Breast epithelium (tissue), 4 donors: Measurements from ENCODE around the gene MAD1L1. TPM values are rescaled to one million over a fixed set of nuclear protein-coding genes. Genes with fewer than 3 reads are reported as not detected.

Source experiments
- DNase-seq, 2 donors: peaks; one replicate each; pipeline ENCODE4 v3.0.0-alpha.2; 2019; ENCODE audit warnings: low spot score in 2 of 2
- H3K27ac ChIP-seq, 2 donors: fragments of 200-600 bp; sonication (generic) in 1 of 2; one replicate each; pipeline ENCODE4 v1.5.1; 2016 to 2019; ENCODE audit warnings: mild to moderate bottlenecking in 1 of 2
- H3K27me3 ChIP-seq, 2 donors: fragments of 200-600 bp; sonication (generic) in 1 of 2; one replicate each; pipeline versions ENCODE4 v1.5.1 to v1.6.0; 2017 to 2019; ENCODE audit warnings: control low read depth in 1 of 2, mild to moderate bottlenecking in 1 of 2
- H3K36me3 ChIP-seq: fragments of 200-600 bp; one replicate; pipeline ENCODE4 v1.5.1; 2019
- H3K4me1 ChIP-seq, 2 donors: fragments of 200-600 bp; sonication (generic); one replicate each; pipeline ENCODE4 v1.5.1; 2016 to 2019; ENCODE audit warnings: control low read depth in 1 of 2
- H3K4me3 ChIP-seq, 3 donors: fragments of 200-600 bp; sonication (generic); 1 replicate in 2 of 3; 2 replicates in 1 of 3; pipeline ENCODE4 v1.5.1; 2016 to 2019; ENCODE audit warnings: mild to moderate bottlenecking in 3 of 3, moderate library complexity in 2 of 3
- H3K9me3 ChIP-seq, 2 donors: fragments of 200-600 bp; sonication (generic) in 1 of 2; one replicate each; pipeline ENCODE4 v1.5.1; 2016 to 2019; ENCODE audit warnings: control low read depth in 1 of 2
- POLR2A ChIP-seq: fragments of 450-650 bp; IDR thresholded peaks from one replicate; pipeline ENCODE4 v1.6.1; 2016; ENCODE audit warnings: antibody characterized with exemption, mild to moderate bottlenecking, moderate library complexity
- POLR2AphosphoS5 ChIP-seq, 3 donors: sonication (generic); formaldehyde crosslinking; IDR thresholded peaks; one replicate each; pipeline ENCODE4 v1.6.1; 2017; ENCODE audit warnings: antibody characterized with exemption in 3 of 3
- intact Hi-C: fragments of 100-400 bp; cut with DNase I; formaldehyde crosslinking; loops from one replicate; pipeline ENCODE4 v1.15.1; 2023; ENCODE audit warnings: low total_unique reads
- total RNA-seq, 3 donors: library from RNA; depleted of rRNA; stranded (reverse); fragments of >200 nt; gene quantifications; one replicate each; pipeline ENCODE4 v1.1.0, GENCODE V29; 2016
- TF ChIP-seq, protein P1 (sequence below), 3 donors: fragments of 450-650 bp; IDR thresholded peaks; one replicate each; pipeline ENCODE4 v1.5.1; 2016 to 2017; ENCODE audit warnings: antibody characterized with exemption in 3 of 3, mild to moderate bottlenecking in 3 of 3, moderate library complexity in 3 of 3

Gene MAD1L1
- total RNA-seq, 3 donors from 2014 or later = 27.7 to 33.9 (median 28.8) TPM

DNA sequence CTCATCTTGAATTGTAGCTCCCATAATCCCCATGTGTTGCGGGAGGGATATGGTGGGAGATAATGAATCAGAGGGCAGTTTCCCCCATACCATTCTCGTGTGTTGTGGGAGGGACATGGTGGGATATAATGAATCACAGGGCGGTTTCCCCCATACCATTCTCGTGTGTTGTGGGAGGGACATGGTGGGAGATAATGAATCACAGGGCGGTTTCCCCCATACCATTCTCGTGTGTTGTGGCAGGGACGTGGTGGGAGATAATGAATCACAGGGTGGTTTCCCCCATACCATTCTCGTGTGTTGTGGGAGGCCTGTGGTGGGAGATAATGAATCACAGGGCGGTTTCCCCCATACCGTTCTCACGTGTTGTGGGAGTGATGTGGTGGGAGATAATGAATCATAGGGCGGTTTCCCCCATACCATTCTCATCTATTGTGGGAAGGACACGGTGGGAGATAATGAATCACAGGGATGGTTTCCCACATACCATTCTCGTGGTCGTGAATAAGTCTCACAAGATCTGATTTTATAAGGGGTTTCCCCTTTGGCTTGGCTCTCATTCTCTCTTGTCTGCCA is 271.0 kb downstream of the MAD1L1 start:
- Histone ChIP-seq H3K36me3 (no peaks in the 10 kb centered on the region), H3K27me3 (no peaks in the 10 kb centered on the region), H3K27ac (no peak overlapping the region), H3K9me3 (no peaks in the 10 kb centered on the region), H3K4me1 (no peaks in the 10 kb centered on the region), H3K4me3 (no peak overlapping the region)
- intact Hi-C loops = no loop called here
- DNase-seq = no peak
- TF ChIP-seq POLR2A (no peak), POLR2AphosphoS5 (IDR thresholded peaks at IDR 0.05) (no peak)
- TF ChIP-seq, protein P1, sequence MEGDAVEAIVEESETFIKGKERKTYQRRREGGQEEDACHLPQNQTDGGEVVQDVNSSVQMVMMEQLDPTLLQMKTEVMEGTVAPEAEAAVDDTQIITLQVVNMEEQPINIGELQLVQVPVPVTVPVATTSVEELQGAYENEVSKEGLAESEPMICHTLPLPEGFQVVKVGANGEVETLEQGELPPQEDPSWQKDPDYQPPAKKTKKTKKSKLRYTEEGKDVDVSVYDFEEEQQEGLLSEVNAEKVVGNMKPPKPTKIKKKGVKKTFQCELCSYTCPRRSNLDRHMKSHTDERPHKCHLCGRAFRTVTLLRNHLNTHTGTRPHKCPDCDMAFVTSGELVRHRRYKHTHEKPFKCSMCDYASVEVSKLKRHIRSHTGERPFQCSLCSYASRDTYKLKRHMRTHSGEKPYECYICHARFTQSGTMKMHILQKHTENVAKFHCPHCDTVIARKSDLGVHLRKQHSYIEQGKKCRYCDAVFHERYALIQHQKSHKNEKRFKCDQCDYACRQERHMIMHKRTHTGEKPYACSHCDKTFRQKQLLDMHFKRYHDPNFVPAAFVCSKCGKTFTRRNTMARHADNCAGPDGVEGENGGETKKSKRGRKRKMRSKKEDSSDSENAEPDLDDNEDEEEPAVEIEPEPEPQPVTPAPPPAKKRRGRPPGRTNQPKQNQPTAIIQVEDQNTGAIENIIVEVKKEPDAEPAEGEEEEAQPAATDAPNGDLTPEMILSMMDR (IDR thresholded peaks at IDR 0.05) = no peak

DNA sequence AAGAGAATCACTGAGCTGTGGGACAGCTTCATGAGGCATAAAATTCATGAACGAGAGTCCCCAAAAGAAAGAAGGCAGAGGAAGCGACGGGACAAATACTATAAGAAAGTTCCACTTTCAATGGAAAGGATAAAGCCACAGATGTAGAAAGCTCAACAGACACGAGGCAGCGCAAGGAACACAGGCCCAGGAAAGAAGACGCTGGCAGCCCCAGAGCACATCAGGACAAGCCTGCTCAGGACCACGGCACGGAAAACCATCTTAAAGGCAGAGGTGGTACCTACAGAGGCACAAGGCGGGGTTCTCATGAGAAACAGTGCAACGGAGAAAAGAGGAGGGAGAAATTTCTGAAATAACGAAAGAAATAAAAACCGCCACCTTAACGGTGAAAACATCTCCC is 273.4 kb downstream of the MAD1L1 start:
- no peaks in the 10 kb centered on the region for H3K4me1 ChIP-seq
- no peaks in the 10 kb centered on the region for H3K36me3 ChIP-seq
- TF ChIP-seq POLR2A = no peak
- TF ChIP-seq, protein P1 (IDR thresholded peaks at IDR 0.05) = no peak
- no peak for TF ChIP-seq POLR2AphosphoS5 (IDR thresholded peaks at IDR 0.05)
- no peak overlapping the region for H3K4me3 ChIP-seq
- intact Hi-C loops = no loop called here
- DNase-seq = no peak
- H3K27ac ChIP-seq = no peak overlapping the region
- H3K27me3 ChIP-seq = no peaks in the 10 kb centered on the region
- no peaks in the 10 kb centered on the region for H3K9me3 ChIP-seq

DNA sequence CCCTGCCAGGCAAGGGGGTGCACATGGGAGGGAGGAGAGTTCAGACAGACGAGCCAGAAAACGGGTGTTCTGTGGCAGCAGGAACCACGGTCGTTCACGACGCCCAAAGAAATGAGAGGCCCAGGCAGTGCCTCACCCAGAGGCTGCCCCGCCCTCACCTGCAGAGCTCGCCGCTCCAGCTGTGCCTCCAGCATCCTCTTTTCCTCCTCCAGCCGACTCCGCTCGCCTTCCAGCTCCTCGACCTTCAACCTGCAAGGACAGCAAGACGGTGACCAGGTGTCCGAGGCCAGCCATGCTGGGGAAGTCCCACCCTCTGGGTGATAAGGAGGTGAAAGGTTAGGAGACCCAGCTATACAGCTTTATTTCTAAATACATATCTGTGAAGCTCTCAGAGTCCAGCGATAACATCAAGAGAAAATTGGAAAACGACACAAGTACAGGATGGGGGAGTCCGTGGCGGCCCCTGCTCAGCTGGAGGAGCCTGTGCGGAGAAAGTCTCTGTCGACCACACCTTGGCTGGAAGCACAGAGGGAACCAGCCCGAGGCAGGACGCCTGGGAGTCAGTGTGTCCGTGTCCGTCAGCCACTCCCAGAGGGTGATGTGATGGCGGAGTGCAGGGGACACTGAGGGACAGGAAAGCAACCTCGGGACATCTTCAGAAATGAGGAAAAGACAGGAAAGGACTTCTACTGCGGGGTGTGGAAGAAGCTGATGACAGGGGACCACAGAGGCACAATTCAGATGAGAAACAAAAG is 275.1 kb downstream of the MAD1L1 start:
- H3K4me1 ChIP-seq = no peaks in the 10 kb centered on the region
- intact Hi-C loops = no loop called here
- DNase-seq = no peak
- no peak overlapping the region for H3K4me3 ChIP-seq
- H3K27ac ChIP-seq = no peak overlapping the region
- no peaks in the 10 kb centered on the region for H3K36me3 ChIP-seq
- H3K27me3 ChIP-seq = no peaks in the 10 kb centered on the region
- TF ChIP-seq POLR2A (no peak), POLR2AphosphoS5 (IDR thresholded peaks at IDR 0.05) (no peak)
- TF ChIP-seq, protein P1 (IDR thresholded peaks at IDR 0.05) = no peak
- H3K9me3 ChIP-seq = no peaks in the 10 kb centered on the region

DNA sequence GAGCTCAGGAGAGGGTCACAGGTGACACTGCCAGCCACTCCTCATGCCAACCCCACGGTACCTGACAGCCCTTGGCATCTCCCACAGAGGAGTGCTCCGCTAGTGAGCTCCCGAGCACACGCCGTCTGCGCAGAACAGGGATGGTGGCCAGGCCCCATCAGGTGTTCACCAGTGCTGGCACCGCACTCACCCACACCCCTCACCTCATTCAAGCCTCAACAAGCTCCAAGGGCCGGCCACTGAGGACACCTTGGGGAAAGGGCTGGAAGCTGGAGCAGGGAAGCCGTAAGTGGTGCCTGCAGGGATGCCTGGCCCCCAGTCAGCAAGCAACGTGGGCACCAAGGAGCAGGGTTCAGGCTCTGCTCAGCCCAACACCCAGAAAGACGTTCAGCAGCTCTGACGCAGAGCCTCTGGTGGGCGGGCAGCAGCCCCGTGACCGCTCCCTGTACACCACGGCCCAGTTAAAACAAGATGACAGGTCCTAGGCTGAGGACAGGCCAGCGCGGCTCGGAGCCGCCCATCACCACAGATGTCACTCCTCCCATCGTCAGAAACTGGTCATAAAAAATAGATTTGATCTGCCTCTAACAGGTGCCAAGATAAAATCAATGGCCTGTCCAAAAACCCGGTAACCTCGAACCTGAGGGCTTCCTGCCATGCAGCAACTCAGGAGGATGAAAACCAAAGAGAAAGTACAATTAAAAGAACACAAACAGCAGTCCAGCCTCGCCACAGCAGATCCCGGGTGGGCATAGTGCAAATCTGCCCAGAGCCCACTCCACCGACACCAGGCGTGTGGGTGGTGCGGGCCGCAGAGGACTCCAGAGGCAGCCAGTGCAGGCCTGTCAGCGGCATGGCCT is 275.9 kb downstream of the MAD1L1 start:
- intact Hi-C loops = no loop called here
- no peaks in the 10 kb centered on the region for H3K36me3 ChIP-seq
- H3K4me3 ChIP-seq = no peak overlapping the region
- H3K27me3 ChIP-seq = no peaks in the 10 kb centered on the region
- no peak overlapping the region for H3K27ac ChIP-seq
- no peak for DNase-seq
- H3K4me1 ChIP-seq = no peaks in the 10 kb centered on the region
- no peak for TF ChIP-seq POLR2AphosphoS5 (IDR thresholded peaks at IDR 0.05)
- TF ChIP-seq, protein P1 (IDR thresholded peaks at IDR 0.05) = no peak
- no peak for TF ChIP-seq POLR2A
- H3K9me3 ChIP-seq = no peaks in the 10 kb centered on the region

DNA sequence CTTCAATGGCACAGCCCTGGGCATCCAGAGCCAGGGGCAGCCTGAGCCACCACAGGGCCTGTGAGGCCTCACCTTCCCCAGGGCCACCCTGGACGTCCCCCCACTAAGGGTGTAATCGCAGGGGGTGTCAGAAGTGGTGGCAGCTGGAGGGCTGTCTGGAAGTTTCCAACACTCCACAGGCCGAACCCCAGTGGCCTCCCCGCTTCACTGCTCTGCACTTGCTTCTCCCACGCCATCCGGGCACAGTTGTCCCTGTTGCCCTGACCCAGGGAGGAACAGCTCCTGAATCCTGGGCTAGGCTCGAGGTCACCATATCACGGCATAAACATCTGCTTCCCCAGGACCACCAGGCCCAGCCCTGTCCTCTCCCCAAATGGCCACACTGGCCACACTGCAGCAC is 276.6 kb downstream of the MAD1L1 start:
- Histone ChIP-seq H3K27ac (no peak overlapping the region), H3K27me3 (no peaks in the 10 kb centered on the region), H3K36me3 (no peaks in the 10 kb centered on the region), H3K9me3 (no peaks in the 10 kb centered on the region), H3K4me1 (no peaks in the 10 kb centered on the region), H3K4me3 (no peak overlapping the region)
- intact Hi-C loops = no loop called here
- DNase-seq = no peak
- TF ChIP-seq, protein P1 (IDR thresholded peaks at IDR 0.05) = no peak
- TF ChIP-seq POLR2A (no peak), POLR2AphosphoS5 (IDR thresholded peaks at IDR 0.05) (no peak)
